Calu3 (cell line): ENCODE data around the gene TPM1. TPM values are rescaled to one million over a fixed set of nuclear protein-coding genes. Genes with fewer than 3 reads are reported as not detected.

Experiments
- BruUV-seq: library from RNA; stranded (reverse); fragments of 400-500 nt; replicated peaks from 2 replicates; lab custom pipeline; 2021; lab: Mats Ljungman, UMichigan
- CTCF ChIA-PET: fragments of 300-600 bp; sonication (Branson Sonifier 250); formaldehyde crosslinking; loops from one replicate; lab custom pipeline; 2022; ENCODE audit warnings: antibody characterized with exemption; lab: Charles Lee
- DNase-seq: peaks from one replicate; pipeline ENCODE4 v3.0.0; 2022
- H3K27ac Mint-ChIP-seq: one replicate; pipeline ENCODE4 v1.8.0; 2022; ENCODE audit warnings: mixed read lengths; ENCODE audit not compliant: unreplicated experiment
- H3K27me3 Mint-ChIP-seq: one replicate; pipeline ENCODE4 v1.8.0; 2022; ENCODE audit warnings: mixed read lengths; ENCODE audit not compliant: unreplicated experiment
- H3K36me3 Mint-ChIP-seq: one replicate; pipeline ENCODE4 v1.8.0; 2022; ENCODE audit warnings: mild to moderate bottlenecking, moderate library complexity, mixed read lengths; ENCODE audit not compliant: insufficient read depth, unreplicated experiment
- H3K4me1 Mint-ChIP-seq: one replicate; pipeline ENCODE4 v1.8.0; 2022; ENCODE audit warnings: mild to moderate bottlenecking, low read depth, mixed read lengths; ENCODE audit not compliant: unreplicated experiment
- H3K4me3 Mint-ChIP-seq: one replicate; pipeline ENCODE4 v1.8.0; 2022; ENCODE audit warnings: mild to moderate bottlenecking, low read depth, moderate library complexity, mixed read lengths; ENCODE audit not compliant: unreplicated experiment
- H3K9me3 Mint-ChIP-seq: one replicate; pipeline ENCODE4 v1.8.0; 2022; ENCODE audit warnings: low read depth, mixed read lengths; ENCODE audit not compliant: unreplicated experiment
- intact Hi-C: fragments of 100-400 bp; cut with micrococcal nuclease; formaldehyde crosslinking; loops from one replicate; pipeline ENCODE4 v1.10.0; 2022; ENCODE audit not compliant: unreplicated experiment
- total RNA-seq: library from RNA; stranded (reverse); gene quantifications from 2 replicates; pipeline ENCODE4 v1.2.3, GENCODE V29; 2022
- TF ChIP-seq, protein P1 (sequence below): fragments of 200-600 bp; IDR thresholded peaks from one replicate; pipeline ENCODE4 v1.8.0; 2022; ENCODE audit warnings: antibody characterized with exemption; ENCODE audit not compliant: unreplicated experiment

Gene TPM1
- total RNA-seq, 1 experiment from 2014 or later, result 1,158 TPM

DNA sequence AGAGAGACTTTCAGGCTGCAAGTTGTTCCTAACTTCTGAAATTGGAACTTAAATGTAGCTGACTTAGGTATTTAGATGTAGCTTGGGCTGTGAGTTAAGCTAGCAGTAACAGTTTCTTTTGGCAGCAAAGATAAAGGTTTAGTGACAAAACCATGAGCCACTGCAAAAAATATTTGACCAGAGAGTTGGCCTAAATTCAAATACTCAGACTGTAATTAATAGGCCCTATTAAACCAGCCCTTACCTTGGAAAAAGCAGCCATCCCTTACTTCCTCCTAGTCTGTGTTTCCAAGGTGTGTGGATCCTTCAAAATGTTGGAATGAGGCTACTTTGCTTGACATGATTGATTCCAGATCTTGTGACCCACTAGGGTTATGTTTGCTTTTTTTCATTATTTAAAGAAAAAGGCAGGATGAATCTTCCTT, 8.2 kb downstream of the TPM1 start:
- no peaks in the 10 kb centered on the region for H3K9me3 Mint-ChIP-seq
- peak overlapping the region; percentile 98 for H3K4me3 Mint-ChIP-seq
- H3K27me3 Mint-ChIP-seq, result no peaks in the 10 kb centered on the region
- H3K4me1 Mint-ChIP-seq, result peaks cover 91% of the 10 kb centered on the region
- CTCF ChIA-PET, result interaction anchor here (1.3 kb wide), 1 partner anchor 36 kb away, joined by 3 read pairs; no protein-coding TSS in a partner anchor
- peak overlapping the region; percentile 77 for H3K27ac Mint-ChIP-seq
- intact Hi-C loops, result loop anchor here (2.0 to 5.0 kb wide), 3 partner anchors 42 to 200 kb away; partner anchors contain the start of gene RPS27L
- TF ChIP-seq, protein P1, sequence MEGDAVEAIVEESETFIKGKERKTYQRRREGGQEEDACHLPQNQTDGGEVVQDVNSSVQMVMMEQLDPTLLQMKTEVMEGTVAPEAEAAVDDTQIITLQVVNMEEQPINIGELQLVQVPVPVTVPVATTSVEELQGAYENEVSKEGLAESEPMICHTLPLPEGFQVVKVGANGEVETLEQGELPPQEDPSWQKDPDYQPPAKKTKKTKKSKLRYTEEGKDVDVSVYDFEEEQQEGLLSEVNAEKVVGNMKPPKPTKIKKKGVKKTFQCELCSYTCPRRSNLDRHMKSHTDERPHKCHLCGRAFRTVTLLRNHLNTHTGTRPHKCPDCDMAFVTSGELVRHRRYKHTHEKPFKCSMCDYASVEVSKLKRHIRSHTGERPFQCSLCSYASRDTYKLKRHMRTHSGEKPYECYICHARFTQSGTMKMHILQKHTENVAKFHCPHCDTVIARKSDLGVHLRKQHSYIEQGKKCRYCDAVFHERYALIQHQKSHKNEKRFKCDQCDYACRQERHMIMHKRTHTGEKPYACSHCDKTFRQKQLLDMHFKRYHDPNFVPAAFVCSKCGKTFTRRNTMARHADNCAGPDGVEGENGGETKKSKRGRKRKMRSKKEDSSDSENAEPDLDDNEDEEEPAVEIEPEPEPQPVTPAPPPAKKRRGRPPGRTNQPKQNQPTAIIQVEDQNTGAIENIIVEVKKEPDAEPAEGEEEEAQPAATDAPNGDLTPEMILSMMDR, result no peak
- no peak for DNase-seq
- H3K36me3 Mint-ChIP-seq, result peaks cover 100% of the 10 kb centered on the region
- BruUV-seq, result TSS peak; percentile 71

DNA sequence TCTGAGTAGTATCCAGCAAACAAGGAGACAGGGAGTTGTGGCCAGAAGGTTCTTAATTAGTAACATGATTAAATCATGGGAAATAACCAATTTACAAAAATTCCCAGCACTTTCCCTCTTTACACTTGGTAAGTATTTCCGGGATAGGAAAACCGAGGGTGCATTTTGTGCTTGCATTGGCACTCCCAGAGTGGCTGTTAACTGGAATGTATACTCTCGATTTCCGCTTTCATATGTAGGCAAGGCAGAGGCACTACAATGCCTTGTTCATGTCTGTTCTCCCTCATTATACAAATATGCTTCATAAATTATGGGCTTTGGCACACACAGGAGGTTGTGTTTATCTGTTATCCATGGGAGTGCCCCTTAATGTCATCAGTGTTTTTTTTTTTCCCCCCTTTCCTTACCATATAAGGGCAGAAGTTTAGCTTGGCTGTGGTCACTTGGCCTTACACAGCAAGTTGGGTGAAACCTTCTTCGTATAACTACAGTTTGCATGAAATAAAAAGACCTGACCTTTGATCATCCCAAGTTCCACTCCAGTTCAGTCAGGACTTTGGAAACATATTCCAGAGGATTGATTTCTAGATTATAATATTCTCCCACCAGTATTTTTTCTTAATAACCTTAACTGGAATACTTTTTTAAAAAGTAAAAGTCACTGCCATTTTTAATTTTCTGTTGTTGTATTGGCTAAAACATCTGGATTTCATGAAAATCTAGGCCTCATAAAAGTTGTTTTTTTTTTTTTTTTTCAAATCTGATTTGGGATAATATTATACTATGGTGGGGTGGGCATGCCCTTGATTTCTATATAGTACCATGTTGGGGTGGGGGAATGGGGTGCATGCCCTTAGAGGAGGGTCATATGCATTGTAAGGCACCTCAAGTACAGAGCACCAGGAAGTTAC, 8.9 kb downstream of the TPM1 start:
- Mint-ChIP-seq H3K36me3 (peaks cover 100% of the 10 kb centered on the region), H3K4me1 (peaks cover 86% of the 10 kb centered on the region), H3K4me3 (peak overlapping the region; percentile 98), H3K27me3 (no peaks in the 10 kb centered on the region), H3K27ac (peak overlapping the region; percentile 77), H3K9me3 (no peaks in the 10 kb centered on the region)
- peak; percentile 58 for DNase-seq
- no TSS peak for BruUV-seq
- CTCF ChIA-PET, result interaction anchor here (0.7 to 1.3 kb wide), 4 partner anchors 22 to 655 kb away, joined by 3 to 7 read pairs (median 3); no protein-coding TSS in a partner anchor
- intact Hi-C loops, result loop anchor here (2.0 to 5.0 kb wide), 3 partner anchors 41 to 201 kb away; partner anchors contain the start of gene RPS27L
- TF ChIP-seq, protein P1, result no peak

DNA sequence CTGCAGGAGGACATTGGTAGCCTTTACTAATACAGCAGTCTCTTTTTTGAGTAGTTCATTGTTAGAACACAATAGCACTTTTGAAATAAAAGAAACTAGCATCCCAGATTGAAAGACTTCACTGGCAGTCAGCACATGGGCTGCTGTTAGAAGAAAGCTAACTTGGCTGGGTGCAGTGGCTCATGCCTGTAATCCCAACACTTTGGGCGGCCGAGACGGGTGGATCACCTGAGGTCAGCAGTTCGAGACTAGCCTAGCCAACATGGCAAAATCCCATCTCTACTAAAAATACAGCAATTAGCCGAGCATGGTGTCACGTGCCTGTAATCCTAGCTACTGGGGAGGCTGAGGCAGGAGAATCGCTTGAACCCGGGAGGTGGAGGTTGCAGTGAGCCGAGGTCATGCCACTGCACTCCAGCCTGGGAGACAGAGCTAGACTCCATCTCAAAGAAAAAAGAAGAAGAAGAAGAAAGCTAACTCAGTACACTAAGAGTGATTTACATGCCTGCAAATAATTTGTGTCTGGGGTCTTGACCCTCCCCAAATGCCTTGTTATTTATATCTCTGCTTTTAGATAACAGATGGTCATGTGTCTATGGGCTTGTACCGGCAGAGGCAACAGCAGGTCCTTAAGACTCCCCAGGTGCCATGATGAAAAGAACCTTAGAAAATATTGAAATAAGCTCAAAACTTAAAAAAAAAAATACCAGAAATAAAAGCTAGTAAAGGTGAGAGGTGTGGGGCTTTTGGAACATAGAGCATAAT, 9.7 kb downstream of the TPM1 start:
- Mint-ChIP-seq H3K9me3 (no peaks in the 10 kb centered on the region), H3K27ac (peak overlapping the region; percentile 77), H3K27me3 (no peaks in the 10 kb centered on the region), H3K36me3 (peaks cover 100% of the 10 kb centered on the region), H3K4me1 (peaks cover 78% of the 10 kb centered on the region), H3K4me3 (peak overlapping the region; percentile 98)
- TF ChIP-seq, protein P1, result no peak
- CTCF ChIA-PET, result interaction anchor here (0.6 to 1.1 kb wide), 2 partner anchors 163 to 207 kb away, joined by 3 read pairs; no protein-coding TSS in a partner anchor
- no peak for DNase-seq
- intact Hi-C loops, result loop anchor here (5.0 kb wide), 1 partner anchor 105 kb away; the partner anchor contains the start of gene RPS27L
- no TSS peak for BruUV-seq
